ENCODE data around the gene TAOK3.

GRCh38 chr12:118307069-118307954, 65.4 kb downstream of the TAOK3 start:
- TF ChIP-seq, protein P1, sequence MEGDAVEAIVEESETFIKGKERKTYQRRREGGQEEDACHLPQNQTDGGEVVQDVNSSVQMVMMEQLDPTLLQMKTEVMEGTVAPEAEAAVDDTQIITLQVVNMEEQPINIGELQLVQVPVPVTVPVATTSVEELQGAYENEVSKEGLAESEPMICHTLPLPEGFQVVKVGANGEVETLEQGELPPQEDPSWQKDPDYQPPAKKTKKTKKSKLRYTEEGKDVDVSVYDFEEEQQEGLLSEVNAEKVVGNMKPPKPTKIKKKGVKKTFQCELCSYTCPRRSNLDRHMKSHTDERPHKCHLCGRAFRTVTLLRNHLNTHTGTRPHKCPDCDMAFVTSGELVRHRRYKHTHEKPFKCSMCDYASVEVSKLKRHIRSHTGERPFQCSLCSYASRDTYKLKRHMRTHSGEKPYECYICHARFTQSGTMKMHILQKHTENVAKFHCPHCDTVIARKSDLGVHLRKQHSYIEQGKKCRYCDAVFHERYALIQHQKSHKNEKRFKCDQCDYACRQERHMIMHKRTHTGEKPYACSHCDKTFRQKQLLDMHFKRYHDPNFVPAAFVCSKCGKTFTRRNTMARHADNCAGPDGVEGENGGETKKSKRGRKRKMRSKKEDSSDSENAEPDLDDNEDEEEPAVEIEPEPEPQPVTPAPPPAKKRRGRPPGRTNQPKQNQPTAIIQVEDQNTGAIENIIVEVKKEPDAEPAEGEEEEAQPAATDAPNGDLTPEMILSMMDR (IDR thresholded peaks at IDR 0.05; ENCODE audit: low read depth, low read length): no peak
- TF ChIP-seq EZH2phosphoT487 (IDR thresholded peaks at IDR 0.05; ENCODE audit: low read depth): no peak
